ENCODE results near the gene FERMT1. TPM values are rescaled to one million over a fixed set of nuclear protein-coding genes. Genes with fewer than 3 reads are reported as not detected.

Gene FERMT1
- total and polyA plus RNA-seq, 5 experiments from 2014 or later = not detected

Other genes starting within 250 kb of the FERMT1 start
- not detected for gene CHGB, start 211.5 kb downstream of the FERMT1 start, total RNA-seq
- not detected for gene CHGB, start 211.5 kb downstream of the FERMT1 start, polyA plus RNA-seq
- 10 to 100 TPM; 17.0 to 17.3 TPM for gene TRMT6, start 172.5 kb downstream of the FERMT1 start, total RNA-seq
- 10 to 100 TPM; 10.3 to 11.2 (median 10.3) TPM for gene TRMT6, start 172.5 kb downstream of the FERMT1 start, polyA plus RNA-seq
- 1 to 10 TPM; 6.3 to 7.4 TPM for gene MCM8, start 172.4 kb downstream of the FERMT1 start, total RNA-seq
- gene MCM8, start 172.4 kb downstream of the FERMT1 start, polyA plus RNA-seq = 1 to 10 TPM in 2 of 3 donors, under 1 TPM in 1; 0.55 to 2.5 (median 1.0) TPM
- gene CRLS1, start 116.9 kb downstream of the FERMT1 start, total RNA-seq = 10 to 100 TPM; 24.2 to 24.8 TPM
- gene CRLS1, start 116.9 kb downstream of the FERMT1 start, polyA plus RNA-seq = 10 to 100 TPM; 35.0 to 51.0 (median 45.1) TPM
- gene LRRN4, start 69.0 kb downstream of the FERMT1 start, total RNA-seq = not detected
- gene LRRN4, start 69.0 kb downstream of the FERMT1 start, polyA plus RNA-seq = not detected

Data from naive thymus-derived CD8-positive, alpha-beta T cell (primary cell).